Spinal cord (tissue), 10 donors: Measurements from ENCODE around the gene ARL3. TPM values are rescaled to one million over a fixed set of nuclear protein-coding genes. Genes with fewer than 3 reads are reported as not detected.
"Not testable (repeated sequence)": the region's sequence is repeated elsewhere in the genome, so short reads cannot be mapped to it uniquely, and the experiment has no call there.

Experiments used
- DNase-seq, 6 donors: peaks; one replicate each; pipeline versions ENCODE4 v3.0.0 to v3.0.0-alpha.2; 2013 to 2015; ENCODE audit warnings: low spot score in 6 of 6, low read depth in 4 of 6
- H3K27ac ChIP-seq: one replicate; pipeline ENCODE4 v1.5.1; 2013; ENCODE audit warnings: low read depth, low read length, control low read depth
- H3K27me3 ChIP-seq: one replicate; pipeline ENCODE4 v1.6.1; 2013; ENCODE audit warnings: low read length; ENCODE audit not compliant: control insufficient read depth, insufficient read depth
- H3K36me3 ChIP-seq: one replicate; pipeline ENCODE4 v1.6.1; 2013; ENCODE audit warnings: low read length; ENCODE audit not compliant: control insufficient read depth, insufficient read depth
- H3K4me1 ChIP-seq: one replicate; pipeline ENCODE4 v1.6.1; 2013; ENCODE audit warnings: low read length; ENCODE audit not compliant: control insufficient read depth, insufficient read depth
- H3K4me3 ChIP-seq: one replicate; pipeline ENCODE4 v1.5.1; 2013; ENCODE audit warnings: low read depth, low read length, control low read depth
- H3K9me3 ChIP-seq: one replicate; pipeline ENCODE4 v1.6.1; 2013; ENCODE audit warnings: low read length; ENCODE audit not compliant: control insufficient read depth, insufficient read depth
- WGBS: methylation state at CpG from one replicate; pipeline ENCODE4 v1.1.5; 2013; ENCODE audit warnings: missing lambda C conversion rate; ENCODE audit not compliant: insufficient coverage; 5-methylcytosine and 5-hydroxymethylcytosine counted together
- polyA plus RNA-seq, 2 donors: library from polyadenylated mRNA; unstranded; fragments of 120-200 nt; gene quantifications; one replicate each; pipeline ENCODE4 v1.2.1, GENCODE V29; 2013; ENCODE audit not compliant: insufficient read length in 2 of 2
- total RNA-seq, 2 donors: library from RNA; depleted of rRNA in 1 of 2; stranded (reverse); fragments of 120-200 nt in 1 of 2; fragments of >200 nt in 1 of 2; gene quantifications; one replicate each; pipeline versions ENCODE4 v1.2.3 to v1.2.4, GENCODE V29; 2013 to 2014
- donor health status: healthy.

The ARL3 gene
- total and polyA plus RNA-seq, 4 donors = 22.6 to 61.1 (median 40.6) TPM

DNA sequence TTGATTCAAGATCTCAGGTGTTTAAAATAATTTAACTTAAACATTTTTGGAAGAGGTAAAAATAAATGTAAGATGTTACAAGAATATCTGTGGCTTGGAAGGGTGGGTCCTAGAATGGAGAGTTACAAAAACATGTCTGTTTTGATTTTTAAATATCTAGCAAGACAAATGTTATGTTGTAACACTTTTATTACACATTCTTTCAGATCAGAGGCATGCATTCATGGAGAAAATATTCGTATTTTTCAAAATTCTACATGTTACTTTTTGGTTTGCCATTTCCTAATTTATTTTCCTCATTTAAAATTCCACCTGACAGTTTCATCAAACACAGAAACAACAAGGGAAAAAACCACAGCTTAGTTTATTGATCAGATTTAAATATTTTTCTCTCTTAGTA lies 39.5 kb upstream of the ARL3 start:
- no peak for DNase-seq
- no CpG with 5 or more reads among the region's 1 CpG for whole genome bisulfite sequencing
- Histone ChIP-seq H3K4me1 (peaks cover 9% of the 10 kb centered on the region), H3K36me3 (no peaks in the 10 kb centered on the region), H3K9me3 (no peaks in the 10 kb centered on the region), H3K4me3 (no peak overlapping the region), H3K27ac (peak overlapping the region; percentile 70), H3K27me3 (no peaks in the 10 kb centered on the region)

DNA sequence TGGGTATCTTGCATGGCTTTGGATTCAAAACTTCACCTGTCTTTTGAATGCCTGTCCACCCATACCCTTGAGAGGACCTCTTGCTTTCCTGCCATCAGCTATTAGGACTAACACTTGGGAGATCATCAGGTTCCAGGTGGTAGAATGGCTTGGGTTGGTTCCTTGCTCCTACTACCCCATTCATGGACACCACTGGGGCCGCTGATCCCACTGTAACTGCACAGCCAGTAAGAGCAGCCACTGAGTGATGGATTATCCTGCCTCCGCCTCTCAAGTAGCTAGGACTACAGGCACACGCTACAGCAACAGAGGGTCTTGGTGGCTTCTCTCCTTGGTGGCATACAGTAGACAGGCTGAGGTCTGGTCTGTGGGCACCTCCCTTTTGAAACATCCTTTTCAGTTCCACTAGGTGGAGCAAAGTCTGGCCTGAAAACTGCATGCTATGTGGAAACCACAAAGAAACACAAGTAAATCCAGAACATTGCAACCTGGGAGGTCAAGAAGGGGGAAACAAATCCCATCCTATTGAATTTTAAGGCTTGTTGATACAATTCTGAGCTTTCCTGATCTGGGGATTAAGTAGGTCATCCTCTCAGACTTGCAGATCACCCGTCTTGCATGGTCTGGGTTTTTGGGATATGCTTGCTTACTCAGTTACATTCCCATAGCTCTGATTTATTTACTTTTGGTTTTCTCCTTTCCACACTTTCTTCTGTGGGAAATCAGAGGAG lies 38.9 kb upstream of the ARL3 start:
- Histone ChIP-seq H3K9me3 (no peaks in the 10 kb centered on the region), H3K27me3 (no peaks in the 10 kb centered on the region), H3K4me1 (peaks cover 6% of the 10 kb centered on the region), H3K27ac (peak overlapping the region; percentile 70), H3K36me3 (no peaks in the 10 kb centered on the region), H3K4me3 (no peak overlapping the region)
- peak in 2 of 6 donors; percentile 56 to 67 for DNase-seq
- no CpG with 5 or more reads among the region's 4 CpGs for WGBS

DNA sequence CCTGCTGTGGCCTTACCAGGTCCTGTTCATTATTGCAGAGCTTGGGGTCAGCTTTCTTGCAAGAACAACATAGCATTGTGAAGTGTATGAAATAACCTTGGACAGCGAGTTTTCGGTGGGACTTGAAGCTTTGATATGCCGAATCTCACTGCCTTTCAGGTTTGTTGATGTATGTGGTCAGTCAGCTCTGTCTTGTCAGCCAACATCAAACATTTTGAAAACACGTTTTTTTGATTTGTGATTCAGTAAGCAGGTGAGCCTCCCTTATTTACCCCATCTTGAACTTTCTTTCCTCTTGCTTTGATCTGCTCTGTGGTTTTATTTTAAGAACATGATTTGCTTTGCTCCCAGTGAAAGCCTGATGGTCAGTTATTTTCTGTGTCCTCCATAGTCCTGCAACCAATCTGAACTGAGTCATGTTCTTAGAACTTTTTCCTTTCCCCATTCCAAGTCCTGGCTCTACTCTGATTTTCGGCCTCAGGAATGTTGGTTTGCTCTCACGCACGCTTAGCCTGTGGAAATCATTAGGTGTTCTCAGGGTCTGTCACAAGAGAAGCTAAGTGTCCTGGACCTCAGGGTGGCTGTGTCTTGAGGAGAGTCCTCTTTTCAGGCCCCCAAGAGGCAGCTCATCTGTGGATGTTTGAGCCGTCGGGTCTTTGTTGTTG lies 38.2 kb upstream of the ARL3 start:
- WGBS = 94% methylated on average over 3 of the region's 9 CpGs
- Histone ChIP-seq H3K9me3 (no peaks in the 10 kb centered on the region), H3K27me3 (no peaks in the 10 kb centered on the region), H3K27ac (no peak overlapping the region), H3K36me3 (no peaks in the 10 kb centered on the region), H3K4me1 (peaks cover 6% of the 10 kb centered on the region), H3K4me3 (no peak overlapping the region)
- DNase-seq = no peak

DNA sequence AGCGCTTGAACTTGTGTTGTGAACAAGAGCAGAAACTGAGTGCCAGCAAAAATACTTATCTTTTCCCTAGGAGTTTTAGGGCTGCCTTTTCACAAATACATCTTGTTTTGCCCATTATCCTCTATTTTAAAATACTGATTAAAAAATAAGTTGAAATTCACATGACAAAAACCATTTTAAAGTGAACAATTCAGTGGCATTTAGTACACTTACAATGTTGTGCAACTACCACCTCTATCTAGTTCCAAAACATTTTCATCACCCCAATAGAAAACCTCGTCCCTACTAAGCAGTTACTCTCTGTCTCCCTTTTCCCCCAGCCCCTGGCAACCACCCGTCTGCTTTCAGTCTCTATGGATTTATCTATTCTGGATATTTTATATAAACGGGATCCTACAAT lies 31.0 kb upstream of the ARL3 start:
- Histone ChIP-seq H3K4me1 (peaks cover 9% of the 10 kb centered on the region), H3K27ac (peak overlapping the region; percentile 91), H3K9me3 (no peaks in the 10 kb centered on the region), H3K27me3 (no peaks in the 10 kb centered on the region), H3K4me3 (peak overlapping the region; percentile 99), H3K36me3 (peaks cover 2% of the 10 kb centered on the region)
- DNase-seq = no peak
- no CpG with 5 or more reads among the region's 4 CpGs for WGBS

DNA sequence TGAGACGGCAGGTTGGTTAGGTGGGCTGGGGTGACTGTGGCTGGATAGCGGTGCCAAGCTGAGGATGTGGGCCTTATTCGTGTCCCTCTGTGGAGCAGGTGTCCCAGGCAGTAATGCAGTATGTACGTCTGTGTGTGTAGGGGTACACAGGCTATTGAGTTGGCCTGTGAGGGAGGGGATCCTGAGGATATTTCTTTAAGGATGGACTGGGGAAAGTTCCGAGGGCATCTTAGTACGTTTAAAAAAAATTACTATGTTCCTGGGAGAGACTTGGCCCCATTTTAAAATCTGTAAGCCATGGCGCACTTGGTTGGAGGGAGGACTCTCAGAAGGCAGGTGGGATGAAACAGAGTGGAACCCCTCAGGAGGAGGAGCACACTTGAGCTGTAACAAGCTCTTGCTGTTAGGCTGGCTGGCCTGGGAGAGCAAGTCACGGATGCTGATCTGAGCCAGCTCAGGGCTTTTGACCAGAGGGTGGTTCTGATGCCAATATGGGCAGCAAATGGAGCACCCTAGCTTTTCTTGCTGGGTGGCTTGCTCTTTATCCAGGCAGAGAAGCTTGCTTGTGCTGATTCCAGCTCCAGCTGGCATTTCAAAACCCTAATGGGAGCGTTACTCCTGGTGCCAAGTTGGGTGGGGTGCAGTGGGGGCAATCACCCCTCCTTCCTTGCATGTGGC lies 30.3 kb upstream of the ARL3 start:
- 2% methylated on average over 8 of the region's 9 CpGs for WGBS
- H3K4me1 ChIP-seq = peaks cover 12% of the 10 kb centered on the region
- no peaks in the 10 kb centered on the region for H3K9me3 ChIP-seq
- peak in 1 of 6 donors; percentile 59 for DNase-seq
- H3K4me3 ChIP-seq = peak overlapping the region; percentile 99
- H3K27me3 ChIP-seq = no peaks in the 10 kb centered on the region
- peak overlapping the region; percentile 91 for H3K27ac ChIP-seq
- H3K36me3 ChIP-seq = peaks cover 2% of the 10 kb centered on the region

DNA sequence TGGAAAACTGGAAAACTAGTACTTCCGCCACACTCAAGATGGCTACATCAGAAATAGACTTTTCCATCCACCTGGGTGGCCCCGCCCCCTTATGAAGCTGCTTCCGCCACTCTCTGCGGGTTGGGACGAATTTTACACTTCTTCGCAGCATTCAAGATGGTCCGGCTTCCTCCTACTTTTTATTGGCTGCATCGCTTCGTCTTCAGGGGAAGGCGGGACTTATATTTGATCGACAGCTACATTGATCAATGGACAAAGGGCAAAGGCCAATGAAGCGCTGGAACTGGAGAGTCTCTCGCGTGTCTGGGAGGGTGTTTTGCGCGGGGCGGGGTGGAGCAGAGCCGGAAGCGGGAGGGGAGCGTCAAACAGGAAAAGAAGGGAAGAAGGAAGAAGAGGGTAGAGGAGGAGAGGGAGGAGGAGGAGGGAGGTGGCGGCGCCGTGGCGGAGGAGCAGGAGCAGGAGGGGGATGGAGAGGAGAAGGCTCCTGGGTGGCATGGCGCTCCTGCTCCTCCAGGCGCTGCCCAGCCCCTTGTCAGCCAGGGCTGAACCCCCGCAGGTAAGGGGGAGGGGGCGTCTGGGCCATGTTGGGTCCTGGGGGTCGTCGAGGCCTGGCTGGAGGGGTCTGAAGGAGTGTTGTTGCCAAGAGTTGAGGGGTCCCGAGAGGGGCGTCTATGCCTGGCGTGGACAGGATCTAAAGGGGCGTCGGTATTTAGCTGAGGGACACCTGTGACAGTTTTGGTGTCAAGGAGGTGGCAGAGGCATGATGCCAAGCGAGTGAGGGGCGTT lies 29.6 kb upstream of the ARL3 start, which contains the start of gene WBP1L:
WBP1L (plus strand) TSS at position 361 of the 786 bp plus-strand sequence; CDS start at position 467, 106 bp downstream.
- Histone ChIP-seq H3K9me3 (no peaks in the 10 kb centered on the region), H3K27me3 (no peaks in the 10 kb centered on the region), H3K27ac (peak within 1 kb of the TSS; percentile 91), H3K4me3 (peak within 1 kb of the TSS; percentile 99), H3K36me3 (peaks cover 2% of the 10 kb centered on the region), H3K4me1 (peaks cover 16% of the 10 kb centered on the region)
- WGBS = under 1% methylated on average over 36 of the region's 37 CpGs
- DNase-seq = peak; percentile 99 to 100 (median 100)

DNA sequence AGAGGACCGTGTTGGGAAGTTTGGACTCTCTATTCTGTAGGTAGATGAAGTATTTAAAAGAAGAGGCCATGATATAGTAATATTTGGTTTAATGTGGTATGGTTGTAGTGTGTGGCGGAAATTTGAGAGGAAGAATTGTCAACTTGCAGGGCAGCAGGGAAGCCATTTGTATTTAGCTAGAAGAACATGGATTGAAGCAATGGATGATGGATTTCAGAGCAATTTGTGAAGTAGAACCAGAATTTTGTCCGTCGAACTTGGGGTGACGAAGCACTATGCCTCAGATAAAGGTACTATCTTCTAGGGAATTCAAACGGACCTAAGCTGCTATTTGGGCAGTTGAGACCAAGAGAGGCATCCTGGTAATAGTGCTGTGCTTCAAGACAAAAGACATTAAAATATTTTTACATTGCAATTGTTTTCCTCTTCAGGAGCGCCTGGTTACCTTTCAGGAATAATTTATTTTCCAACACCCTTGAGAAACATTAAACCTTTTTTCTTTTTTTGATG lies 28.9 kb upstream of the ARL3 start:
- Histone ChIP-seq H3K4me1 (peaks cover 16% of the 10 kb centered on the region), H3K9me3 (no peaks in the 10 kb centered on the region), H3K27ac (no peak overlapping the region), H3K36me3 (peaks cover 2% of the 10 kb centered on the region), H3K4me3 (peak overlapping the region; percentile 6), H3K27me3 (no peaks in the 10 kb centered on the region)
- no peak for DNase-seq
- 42% methylated on average over 6 of the region's 7 CpGs for WGBS

DNA sequence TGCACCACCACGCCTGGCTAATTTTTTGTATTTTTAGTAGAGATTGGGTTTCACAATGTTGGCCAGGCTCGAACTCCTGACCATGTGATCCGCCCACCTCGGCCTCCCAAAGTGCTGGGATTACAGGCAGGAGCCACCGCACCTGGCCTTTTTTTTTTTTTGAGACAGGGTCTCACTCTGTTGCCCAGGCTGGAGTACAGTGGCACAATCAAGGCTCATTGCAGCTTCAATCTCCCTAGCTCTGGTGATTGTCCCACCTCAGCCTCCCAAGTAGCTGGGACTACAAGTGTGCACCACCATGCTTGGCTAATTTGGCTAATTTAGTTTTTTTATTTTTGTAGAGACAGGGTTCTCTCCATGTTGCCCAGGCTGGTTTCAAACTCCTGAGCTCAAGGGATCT lies 28.1 kb upstream of the ARL3 start:
- DNase-seq, H3K27me3 ChIP-seq: not testable (repeated sequence)
- 100% methylated on average over 4 of the region's 5 CpGs for WGBS

DNA sequence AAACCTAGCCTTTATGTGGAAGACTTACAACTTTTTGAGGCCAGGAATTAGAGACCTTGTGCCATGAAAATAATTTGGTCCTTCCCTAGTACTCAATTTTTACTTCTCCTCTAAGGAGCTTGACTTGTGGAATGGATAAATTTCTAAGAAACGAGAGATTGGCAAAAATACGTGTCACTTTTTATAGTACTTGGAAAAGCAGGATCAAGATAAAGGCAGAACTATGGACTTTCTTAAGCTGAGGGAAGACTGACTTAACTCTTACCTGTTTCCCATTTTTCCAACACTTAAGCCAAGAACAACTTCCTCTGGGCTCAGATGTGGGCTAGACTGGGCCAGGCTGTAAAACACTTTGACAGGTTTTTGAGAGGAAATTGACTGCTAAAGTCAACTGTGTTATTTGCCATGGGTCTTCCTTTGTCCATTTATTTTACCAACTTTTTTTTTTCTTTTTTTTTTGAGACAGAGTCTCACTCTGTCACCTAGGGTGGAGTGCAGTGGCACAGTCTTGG lies 27.6 kb upstream of the ARL3 start:
- Histone ChIP-seq H3K27ac (no peak overlapping the region), H3K36me3 (peaks cover 9% of the 10 kb centered on the region), H3K4me1 (peaks cover 16% of the 10 kb centered on the region), H3K4me3 (no peak overlapping the region), H3K9me3 (no peaks in the 10 kb centered on the region), H3K27me3 (no peaks in the 10 kb centered on the region)
- DNase-seq = no peak
- no CpG with 5 or more reads among the region's 2 CpGs for WGBS

More for the DNA sequence above, 28.1 kb upstream of the ARL3 start:
- not testable (repeated sequence) for H3K9me3 ChIP-seq, H3K27ac ChIP-seq, H3K36me3 ChIP-seq, H3K4me3 ChIP-seq
- peaks cover 16% of the 10 kb centered on the region for H3K4me1 ChIP-seq
